NCI-H1694 treated with DMSO at 0.1 percent for 48 hours (cell line): Measurements from ENCODE around the gene ATF4.
A peak's percentile ranks its signal among the peaks of the same experiment; 100 is the strongest.
"Not testable (repeated sequence)": the region's sequence is repeated elsewhere in the genome, so short reads cannot be mapped to it uniquely, and the experiment has no call there.

Source experiments
- DNase-seq: peaks from one replicate; lab custom pipeline; 2025; lab: John Stamatoyannopoulos, UW

ATF4 gene

DNA sequence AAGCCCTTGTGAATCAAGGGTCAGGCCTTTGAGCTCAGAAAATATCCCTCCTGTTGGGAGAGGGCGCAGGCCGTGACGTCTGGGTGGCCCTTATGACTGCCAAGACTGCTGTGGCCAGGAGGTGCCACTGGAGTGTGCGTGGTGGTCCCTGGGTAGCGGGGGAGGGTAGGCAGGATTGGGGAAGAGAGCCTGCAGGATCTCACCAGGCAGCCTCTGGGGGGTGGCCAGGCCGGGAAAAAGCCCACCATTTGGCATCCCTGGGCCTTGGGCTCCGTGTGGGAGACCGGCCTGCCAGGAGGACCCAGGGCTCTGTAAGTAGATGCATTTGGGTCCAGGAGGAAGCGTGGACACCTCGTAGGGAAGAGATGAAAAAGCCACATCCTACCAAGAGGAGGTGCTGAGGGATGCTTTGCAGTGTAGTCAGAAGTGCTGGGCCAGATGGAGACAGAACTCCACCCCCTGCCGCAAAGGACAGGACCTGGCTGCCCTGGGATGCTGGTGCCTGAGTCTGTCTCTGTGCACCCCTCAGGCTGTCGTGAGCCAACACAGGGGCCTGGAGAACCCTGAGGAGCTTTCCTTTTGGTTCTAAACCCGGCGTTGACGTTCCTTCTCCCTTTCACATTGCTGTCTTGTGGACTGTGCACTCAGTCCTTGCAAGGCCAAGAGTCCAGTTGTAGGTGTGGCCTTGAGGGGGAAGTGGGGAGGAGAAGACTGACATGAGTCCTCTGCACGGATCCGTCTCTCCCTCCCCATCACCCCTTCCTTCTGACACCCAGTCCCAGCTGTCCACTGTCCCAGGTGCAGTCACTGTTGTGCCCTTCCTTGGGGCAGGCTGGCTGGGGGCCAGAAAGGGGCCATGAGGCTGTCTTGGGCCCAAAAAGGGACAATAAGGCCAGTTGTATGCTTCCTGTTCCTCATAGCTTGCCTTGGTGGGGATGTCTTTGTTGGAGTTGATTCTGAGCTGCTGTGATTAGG lies 31.0 kb upstream of the ATF4 start:
- DNase-seq = no peak

DNA sequence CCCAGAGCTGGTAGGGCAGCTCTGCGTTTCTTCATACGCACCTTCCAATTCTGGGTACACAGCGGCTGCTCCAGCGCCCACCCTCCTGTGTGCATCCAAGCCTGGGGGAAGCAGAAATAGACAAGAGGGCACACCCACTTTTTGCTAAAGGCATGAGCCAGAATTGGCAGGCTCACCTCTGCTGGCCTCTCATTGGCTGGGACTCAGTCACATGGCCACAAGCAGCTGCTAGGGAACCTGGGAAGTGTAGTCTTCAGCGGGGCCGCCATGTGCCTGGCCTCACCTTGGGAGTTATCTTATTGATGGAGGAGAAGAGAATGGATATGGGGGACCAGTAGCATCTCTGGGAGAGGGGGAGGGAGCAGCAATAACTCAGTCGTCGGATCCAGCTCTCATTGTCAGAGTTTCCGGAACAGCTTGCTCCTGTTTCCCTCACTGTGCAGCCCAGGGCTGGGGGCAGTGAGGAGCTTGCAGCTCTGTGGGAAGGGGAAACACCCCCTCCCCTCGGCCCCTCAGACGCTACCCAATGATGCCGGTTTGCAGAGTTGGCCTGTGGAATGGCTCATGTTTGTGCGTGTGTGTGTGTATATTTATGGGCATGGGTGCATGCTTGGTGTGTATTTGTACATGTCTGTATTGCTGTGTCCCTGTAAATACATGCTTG lies 30.1 kb upstream of the ATF4 start:
- peak; percentile 95 for DNase-seq

DNA sequence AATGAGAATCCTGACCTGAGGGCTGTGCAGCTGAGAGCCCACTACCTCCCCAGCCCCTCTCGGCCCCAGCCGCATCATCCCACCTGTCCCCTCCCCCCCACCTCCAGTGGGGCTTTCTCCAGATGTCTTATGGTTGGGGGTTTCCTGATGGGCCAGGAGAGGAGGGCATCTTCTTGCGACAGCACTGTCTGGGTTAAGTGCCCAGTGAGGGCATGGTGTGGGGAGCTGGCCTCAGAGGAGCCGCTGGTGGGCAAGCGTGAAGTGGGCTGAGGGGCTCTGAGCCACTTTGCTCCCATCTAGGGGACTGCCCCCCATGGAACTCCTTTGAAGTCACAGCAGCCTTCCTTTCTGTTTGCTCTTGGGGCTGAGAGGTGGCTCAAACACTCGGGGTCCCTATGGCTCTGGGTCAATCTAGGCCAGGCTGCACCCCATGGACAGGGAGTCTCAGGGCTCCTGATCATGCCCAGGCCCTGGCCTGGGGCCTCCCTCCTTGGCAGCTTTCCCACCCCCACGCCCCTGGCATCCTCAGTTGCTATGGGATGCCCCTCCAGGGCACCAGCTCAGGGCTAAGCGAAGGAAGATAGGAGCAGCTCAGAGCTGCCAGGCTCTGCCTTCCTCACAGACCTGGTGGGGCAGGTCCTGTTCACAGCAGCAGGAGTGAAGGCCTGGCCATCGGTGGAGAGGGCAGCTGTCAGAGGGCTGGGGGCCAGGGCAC lies 29.2 kb upstream of the ATF4 start:
- no peak for DNase-seq

DNA sequence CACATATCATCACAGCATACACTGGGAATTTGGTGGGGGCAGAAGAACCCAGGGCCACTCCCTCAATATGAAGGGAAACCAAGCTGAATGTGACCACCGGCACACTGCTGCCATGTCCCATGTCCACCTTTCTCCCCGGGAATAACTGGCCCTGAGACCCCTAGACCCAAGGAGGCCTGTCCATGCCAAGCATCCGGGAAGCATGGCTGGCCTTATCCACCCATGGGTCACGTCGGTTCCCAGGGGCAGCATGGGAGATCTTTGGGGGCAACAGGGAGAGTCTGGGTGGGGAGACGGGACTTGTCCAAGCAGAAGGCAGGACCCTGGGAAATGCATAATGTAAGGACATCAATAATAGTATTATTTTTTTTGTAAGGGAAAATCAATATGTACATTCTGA lies 28.7 kb upstream of the ATF4 start:
- no peak for DNase-seq

DNA sequence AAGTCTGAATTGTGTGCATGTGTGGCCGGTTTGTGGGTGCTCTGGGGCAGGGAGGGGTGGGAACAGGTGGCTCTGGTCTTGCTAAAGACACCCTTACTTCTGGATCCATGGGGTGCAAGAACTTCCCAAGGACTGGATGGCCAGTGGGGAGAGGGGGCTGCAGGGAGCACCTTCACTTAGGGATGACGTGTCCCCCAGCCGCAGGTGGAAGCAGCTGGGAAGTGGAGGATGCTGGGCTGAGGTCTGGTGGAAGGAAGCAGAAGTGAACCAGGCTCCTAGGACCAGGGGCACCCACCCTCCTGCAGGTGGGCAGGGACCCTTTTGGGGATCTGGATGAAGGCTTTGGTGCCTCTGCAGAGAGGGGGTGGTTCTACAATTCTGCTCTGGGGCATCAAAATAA lies 28.2 kb upstream of the ATF4 start:
- no peak for DNase-seq

DNA sequence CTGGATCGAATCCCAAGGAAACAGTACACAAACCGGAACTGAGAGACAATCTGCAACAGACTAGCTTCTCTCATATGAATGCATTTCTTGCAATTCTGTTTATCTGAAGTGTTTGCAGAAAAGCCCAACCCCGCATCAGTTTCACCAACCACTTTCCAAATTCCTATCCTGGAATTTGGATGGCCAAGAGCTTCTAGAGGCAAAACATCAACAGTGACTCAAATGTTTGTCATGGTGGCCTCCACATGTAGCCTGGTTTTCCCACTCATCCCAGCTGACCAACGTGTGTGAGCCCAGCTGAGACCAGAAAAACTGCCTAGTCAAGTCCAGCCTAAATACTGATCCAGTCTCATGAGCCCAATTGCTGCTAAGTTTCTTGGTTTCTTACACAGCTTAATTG lies 26.6 kb upstream of the ATF4 start:
- no peak for DNase-seq

DNA sequence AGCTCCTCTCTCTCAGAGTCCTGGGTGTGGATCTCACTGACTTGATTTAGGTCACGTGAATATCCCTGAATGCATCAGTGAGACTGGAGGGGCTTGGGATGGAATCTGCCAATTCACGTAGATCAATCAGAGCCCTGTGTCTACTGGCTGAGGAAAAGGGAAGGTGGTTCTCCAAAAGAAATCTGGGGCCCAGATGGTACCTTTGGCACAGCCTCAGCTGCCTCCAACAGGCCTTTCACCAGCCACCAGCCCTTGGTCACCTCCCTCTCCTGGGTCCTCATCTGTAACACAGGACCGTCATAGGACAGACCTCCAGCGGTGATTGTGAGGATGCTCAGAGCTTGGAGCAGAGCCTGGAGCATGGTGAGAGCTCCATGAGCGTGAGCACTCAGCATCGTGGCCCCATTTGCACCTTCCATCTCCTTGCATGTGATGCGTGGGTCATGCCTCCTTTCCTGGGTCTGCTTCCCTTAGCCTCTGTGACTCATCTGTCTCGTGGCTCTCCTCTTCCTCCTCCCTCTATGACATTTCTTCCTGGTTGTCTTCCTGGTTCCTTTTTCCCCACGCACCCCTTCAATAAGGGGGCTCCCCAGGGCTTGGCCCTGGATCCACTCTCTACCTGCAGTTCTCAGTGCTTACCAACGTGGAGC lies 25.8 kb upstream of the ATF4 start:
- DNase-seq = no peak

DNA sequence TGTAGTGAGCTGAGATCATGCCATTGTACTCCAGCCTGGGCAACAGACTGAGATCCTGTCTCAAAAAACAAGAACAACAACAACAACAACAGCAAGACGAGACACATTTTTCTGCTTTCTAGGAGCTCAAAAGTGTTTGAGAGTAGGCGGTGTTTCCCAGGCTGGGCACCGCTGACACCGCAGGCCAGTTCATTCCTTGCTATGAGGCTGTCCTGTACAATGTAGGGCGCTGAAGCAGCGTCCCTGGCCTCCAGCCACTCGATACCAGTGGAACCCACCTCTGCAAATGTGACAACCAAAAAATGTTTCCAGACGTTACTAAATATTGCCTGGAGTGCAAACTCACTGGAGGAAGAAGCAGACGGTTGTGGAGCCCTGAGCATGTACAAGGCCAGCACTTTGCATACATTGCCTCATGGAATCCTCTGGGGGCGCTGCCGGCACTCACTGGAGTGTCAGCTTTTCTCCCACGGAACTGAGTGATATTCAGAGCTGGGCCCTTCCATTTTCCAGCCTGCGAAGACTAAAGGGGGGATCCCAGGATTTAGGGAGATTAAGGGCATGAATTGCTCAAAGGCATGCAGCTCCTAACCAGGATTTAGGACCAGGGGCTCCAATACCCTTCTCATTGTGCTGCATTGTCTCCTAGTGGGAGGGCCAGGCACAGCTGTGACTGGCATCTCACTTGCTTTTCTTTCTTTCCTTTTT lies 24.1 kb upstream of the ATF4 start:
- DNase-seq = peak; percentile 88

DNA sequence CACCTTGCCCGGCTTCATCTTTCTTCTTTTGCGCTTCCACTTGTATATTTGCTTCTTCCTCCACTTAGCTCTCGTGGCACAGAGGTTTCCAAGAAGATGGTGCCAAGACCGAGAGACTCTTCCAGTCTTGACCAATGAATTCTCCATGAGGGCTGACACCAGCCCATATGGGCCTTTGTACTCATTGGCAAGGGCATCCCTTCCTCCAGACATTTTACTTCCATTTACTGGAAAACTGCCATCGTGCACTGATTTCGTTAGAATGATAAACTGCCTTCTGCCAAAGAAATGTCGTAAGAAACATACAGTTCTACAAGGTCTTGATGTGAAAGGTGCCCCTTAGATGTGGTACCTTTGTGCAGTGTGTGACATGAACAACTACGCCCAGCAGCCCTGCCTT lies 22.9 kb upstream of the ATF4 start:
- DNase-seq = no peak

DNA sequence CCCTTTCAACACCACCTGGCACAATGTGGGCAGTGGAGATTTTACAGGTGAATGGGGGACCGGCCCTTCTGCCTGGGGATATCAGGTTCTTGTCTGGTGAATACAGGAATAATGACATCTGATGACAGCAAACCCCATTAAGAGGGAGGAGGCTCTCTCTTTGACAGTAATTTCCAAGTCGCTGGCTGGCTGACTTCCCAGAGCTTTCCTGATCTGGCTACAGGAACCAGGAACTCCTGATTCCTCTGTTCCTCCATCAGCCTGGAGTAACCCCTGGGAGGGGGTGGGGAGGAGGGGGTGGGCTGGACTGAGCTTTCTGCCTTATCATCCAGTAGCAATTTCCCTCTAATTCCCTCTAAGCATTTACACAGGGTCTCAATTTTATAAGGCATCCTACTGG lies 22.0 kb upstream of the ATF4 start:
- DNase-seq = no peak

DNA sequence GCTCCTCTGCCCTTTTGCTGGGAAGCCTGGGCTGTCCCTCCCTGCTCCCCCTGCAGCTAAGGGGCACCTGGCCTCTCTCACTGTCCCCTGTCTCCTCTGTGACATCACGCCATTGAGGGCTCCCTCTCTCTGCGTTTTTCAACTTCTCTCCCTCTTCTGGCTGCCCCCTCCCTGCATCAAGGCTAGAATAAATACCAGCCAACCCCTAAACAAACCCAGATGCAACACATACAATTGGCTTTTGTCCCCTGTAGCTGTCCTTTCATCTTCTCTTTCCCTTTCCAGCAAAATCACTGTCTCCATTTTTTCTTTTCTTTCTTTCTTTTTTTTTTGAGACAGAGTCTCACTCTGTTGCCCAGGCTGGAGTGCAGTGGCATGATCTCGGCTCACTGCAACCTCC lies 21.6 kb upstream of the ATF4 start:
- DNase-seq = no peak

DNA sequence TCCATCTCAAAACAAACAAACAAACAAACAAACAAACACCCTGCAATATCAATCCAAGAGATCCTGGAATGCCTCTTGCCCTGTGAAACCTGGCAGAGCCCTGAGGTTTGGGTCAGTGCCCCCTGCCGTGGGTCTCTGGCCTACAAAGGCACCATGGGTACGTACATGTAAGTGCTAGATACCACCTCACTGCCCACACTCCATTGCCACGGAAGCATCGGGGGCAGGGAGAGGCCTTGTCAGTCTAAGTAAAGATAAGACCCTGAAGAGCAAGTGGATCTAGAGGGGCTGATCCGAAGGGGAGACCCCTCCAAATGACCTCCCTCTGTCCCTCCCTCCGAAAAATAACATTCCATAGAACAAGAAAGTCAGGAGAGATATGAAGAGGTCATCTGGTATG lies 20.3 kb upstream of the ATF4 start:
- no peak for DNase-seq

DNA sequence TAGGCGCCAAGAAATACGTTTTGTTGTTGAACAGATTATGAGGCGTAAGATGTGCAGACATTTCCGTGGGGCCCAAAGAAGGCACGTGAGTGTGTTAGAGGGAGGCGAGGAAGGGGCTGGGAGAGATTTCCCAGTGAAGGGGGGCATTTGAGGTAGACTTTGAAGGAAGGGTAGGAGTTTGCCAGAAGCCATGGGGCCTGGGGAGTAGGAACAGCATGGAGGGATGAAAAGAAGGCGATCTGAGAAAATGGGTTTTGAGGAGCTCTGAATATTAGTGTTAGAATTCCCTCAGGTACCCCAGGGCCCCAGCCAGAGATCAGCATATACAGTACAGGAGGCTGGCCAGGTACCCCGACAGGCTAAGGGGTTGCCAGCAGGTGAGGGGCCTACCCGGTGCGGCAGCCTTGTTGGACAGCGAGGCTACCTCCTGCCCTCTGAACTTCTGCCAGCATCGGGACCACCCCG lies 18.7 kb upstream of the ATF4 start:
- peak; percentile 36 for DNase-seq

DNA sequence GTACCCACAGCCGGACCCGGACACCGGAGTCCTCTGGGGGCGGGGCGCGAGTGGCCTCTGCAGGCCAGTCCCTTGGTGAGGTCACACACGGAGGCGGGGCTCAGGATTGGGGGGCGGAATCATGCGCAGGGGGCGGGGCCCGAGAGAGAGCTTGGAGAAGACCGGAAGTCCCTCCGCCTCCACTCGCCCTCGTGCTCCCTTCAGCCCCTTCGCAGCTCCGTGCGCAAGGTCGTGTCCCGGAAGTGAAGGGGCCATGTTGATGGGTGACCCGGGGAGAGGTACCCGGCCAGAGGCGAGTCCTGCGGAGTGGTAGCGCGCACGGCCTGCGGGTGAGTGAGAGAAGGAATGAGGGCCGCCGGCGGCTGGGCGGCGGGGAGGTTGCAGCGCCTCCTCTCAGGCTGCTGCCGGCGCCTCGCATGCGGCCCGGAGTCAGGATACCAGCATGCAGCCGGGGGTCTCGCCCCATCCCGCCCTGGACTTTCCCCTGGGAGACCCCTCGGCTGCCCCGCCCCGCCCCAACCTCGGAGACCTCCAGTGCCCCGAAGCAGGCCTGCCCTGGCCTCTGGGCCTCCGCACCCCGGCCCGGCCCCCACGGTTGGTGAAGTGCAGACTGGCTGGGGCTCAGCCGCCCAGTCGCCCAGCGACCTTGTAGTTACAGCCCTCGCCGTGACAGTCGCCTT lies 18.1 kb upstream of the ATF4 start, which contains the start of gene MIEF1:
TSS of gene MIEF1 (plus strand) at position 182 of the 680 bp plus-strand sequence. CDS start 9,005 bp downstream, outside the sequence.
- peak; percentile 90 for DNase-seq

DNA sequence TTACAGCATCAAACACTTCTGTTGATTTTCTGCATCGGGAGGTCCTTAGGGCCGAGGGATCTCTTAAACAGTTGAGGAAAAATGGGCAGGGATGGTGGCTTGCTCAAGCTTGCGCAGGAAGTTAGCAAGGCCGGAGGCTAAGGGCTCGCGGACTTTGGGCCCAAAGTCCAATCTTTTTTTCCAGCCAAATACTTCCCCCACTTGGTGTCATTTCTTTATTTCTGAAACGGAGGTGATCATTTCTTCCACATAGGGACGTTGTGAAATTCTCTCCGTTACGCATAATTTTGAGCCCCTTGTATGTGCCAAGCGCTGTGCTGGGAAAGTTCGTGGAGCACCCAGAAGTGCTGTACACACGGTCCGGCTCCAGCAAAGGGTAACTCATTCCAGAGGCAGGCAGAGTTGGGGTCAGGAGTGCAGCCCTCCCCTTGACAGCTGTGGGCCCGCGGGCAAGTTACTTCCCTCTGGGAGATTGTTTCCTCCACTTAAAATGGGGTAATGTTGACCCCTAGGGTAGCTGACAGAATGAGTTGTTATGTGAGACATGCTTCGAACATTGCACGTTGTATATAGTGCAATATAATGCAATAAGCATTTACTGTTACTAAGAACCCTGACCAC lies 17.5 kb upstream of the ATF4 start:
- no peak for DNase-seq

DNA sequence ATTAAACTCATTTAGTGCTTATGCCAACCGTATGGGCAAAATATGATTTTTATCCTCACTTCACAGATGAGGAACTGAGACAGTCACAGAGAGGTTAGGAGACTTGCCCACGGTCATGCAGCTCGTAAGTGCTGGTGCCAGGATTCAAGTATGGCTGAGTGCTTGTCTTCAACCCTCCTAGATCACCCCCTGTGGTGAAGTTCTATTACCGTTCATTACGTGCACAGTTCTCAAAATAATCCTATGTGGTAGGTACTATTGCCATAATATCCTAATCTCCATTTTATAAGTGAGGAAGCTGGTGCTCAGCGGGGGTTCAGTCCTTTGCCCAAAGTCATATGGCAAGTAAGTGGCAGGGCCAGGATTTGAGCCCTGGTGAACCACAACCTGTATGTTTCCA lies 16.7 kb upstream of the ATF4 start:
- no peak for DNase-seq

DNA sequence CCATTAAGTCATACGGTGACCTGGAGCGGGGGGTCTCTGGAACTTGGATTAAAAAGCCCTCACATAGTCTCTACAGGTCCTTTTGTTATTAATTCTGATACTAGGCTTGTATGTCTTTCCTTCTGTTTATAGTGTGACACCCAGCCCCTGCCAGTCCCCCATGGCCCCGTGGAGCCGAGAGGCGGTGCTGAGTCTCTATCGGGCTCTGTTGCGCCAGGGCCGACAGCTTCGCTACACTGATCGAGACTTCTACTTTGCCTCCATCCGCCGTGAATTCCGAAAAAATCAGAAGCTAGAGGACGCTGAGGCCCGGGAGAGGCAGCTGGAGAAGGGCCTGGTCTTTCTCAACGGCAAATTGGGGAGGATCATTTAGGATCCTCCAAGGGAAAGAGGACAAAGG lies 16.3 kb upstream of the ATF4 start:
- no peak for DNase-seq

DNA sequence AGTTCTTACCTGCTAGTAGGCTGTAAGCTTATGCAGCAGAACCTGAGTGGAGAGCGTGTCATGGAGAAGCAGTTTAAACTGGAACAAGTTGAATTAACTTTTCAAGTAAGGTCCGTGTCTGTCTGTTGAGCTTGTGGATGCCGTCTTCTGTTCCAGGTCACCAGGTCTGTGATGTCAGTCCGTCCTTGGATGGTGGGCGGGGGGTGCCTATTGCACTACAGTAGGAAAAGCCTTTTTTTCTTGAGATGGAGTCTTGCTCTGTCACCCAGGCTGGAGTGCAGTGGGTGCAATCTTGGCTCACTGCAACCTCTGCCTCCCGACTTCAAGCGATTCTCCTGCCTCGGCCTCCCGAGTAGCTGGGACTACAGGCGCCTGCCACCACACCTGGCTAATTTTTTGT lies 13.3 kb upstream of the ATF4 start:
- not testable (repeated sequence) for DNase-seq

DNA sequence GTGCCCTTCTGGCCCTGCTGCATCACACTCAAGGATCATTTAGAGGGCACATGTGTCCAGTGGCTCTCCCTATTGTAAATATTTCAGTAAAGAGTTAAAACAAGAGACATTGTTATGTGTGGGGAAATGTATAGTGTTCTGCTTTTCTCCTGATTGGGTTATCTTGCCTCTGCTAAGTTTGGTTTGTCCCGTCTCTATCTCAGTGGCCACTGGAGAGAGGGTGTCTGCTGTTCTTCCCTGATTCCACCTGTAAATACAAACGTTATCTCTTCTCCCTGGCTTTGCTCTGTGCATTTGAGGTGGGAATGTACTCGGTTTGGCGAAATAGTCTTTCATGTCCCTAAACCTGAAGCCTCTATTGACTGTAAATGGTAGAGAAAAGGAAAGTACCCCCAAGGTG lies 12.0 kb upstream of the ATF4 start:
- DNase-seq = no peak

DNA sequence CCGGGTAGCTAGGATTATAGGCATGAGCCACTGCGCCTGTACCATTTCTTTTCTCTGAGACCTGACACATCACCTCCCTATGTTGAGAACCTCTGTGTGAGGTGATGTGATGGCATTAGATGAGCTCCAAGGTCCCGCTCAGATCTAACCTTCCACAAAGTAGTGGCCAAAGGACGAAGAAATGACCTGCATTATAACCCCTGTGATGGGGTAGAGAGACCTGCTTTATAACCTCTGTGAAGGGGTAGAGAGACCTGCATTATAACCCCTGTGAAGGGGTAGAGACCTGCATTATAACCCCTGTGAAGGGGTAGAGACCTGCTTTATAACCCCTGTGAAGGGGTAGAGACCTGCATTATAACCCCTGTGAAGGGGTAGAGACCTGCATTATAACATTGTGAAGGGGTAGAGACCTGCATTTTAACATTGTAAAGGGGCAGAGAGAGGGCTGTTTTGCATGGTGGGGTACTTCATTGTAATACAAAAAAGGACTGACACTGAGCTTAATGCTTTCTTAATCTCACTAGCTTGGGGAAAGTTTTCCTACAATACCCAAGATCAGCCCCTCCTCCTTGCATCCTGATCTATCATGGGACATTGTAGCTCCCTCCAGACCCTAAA lies 9.7 kb upstream of the ATF4 start:
- DNase-seq = no peak
